Sigmoid colon (tissue), 4 donors: ENCODE data around the gene MACROD2.

Experiments
- EP300 ChIP-seq, 4 donors: sonication (generic); formaldehyde crosslinking; IDR thresholded peaks; one replicate each; pipeline ENCODE4 v1.6.1; 2017; ENCODE audit warnings: antibody characterized with exemption in 4 of 4
- POLR2A ChIP-seq, 2 donors: fragments of 450-650 bp; IDR thresholded peaks; one replicate each; pipeline ENCODE4 v1.6.1; 2016; ENCODE audit warnings: antibody characterized with exemption in 2 of 2, mild to moderate bottlenecking in 2 of 2, moderate library complexity in 2 of 2

GRCh38 chr20:14334306-14334930 is 339.1 kb downstream of the MACROD2 start:
- no peak for TF ChIP-seq POLR2A (IDR thresholded peaks at IDR 0.05)
- TF ChIP-seq EP300 (IDR thresholded peaks at IDR 0.05), result no peak
